ENCODE measurements around the gene COX15.

GRCh38 chr10:99754670-99755069 is 22.7 kb upstream of the COX15 start:
- TF ChIP-seq CTCF (conservative IDR thresholded peaks at IDR 0.05; ENCODE audit: low read length) = no peak
- TF ChIP-seq EZH2phosphoT487 (IDR thresholded peaks at IDR 0.05; ENCODE audit: borderline replicate concordance) = no peak
